Measurements from ENCODE around the gene NTRK3. TPM values are rescaled to one million over a fixed set of nuclear protein-coding genes. Genes with fewer than 3 reads are reported as not detected.

NTRK3 gene
- total RNA-seq, 1 donor from 2014 or later, result 3.2 TPM

DNA sequence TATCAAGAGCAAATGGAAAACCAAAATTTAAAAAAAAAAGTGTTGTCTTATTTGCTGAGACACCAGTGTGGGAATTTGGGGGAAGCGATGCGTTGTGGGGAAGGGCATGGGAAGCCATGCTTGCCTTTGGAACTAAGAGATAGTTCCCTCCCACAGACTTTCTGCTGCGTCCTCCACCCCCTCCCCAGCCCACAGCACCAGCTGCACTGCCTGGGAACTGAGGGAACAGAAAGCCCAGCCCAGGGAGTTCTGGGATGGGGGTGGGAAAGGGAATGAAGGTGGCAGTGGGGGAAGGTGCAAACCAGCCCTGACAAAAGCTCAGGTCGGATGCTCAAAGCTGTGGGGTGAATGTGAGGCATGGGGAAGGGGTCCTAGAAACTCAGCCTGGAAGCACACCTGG, 8.1 kb upstream of the NTRK3 start:
- intact Hi-C loops (cut with DNase I), result no loop called here
- no peak for DNase-seq
- no peak for ATAC-seq (ENCODE audit: poor library complexity)

DNA sequence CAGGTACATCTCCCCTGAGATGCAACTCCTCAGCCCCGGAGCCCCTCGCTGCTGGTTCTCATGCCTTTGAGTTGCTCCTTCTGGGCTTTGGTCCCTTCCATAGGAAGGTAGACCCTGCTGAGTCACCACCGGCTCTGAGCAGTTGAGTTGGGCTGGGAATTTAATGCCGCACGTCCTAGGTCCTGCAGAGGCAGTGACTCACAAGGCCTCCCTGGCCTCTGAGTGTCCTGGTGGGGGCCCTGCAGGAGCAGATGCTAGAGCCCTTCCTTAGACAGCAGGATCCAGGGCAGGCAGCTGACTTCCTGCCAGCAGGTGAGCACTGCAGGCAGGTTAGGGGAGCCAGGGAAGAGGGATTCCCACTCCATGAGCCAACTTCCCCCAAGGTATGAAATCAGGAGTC, 5.5 kb upstream of the NTRK3 start:
- intact Hi-C loops (cut with DNase I), result no loop called here
- DNase-seq (no peak), ATAC-seq (ENCODE audit: poor library complexity) (no peak)

DNA sequence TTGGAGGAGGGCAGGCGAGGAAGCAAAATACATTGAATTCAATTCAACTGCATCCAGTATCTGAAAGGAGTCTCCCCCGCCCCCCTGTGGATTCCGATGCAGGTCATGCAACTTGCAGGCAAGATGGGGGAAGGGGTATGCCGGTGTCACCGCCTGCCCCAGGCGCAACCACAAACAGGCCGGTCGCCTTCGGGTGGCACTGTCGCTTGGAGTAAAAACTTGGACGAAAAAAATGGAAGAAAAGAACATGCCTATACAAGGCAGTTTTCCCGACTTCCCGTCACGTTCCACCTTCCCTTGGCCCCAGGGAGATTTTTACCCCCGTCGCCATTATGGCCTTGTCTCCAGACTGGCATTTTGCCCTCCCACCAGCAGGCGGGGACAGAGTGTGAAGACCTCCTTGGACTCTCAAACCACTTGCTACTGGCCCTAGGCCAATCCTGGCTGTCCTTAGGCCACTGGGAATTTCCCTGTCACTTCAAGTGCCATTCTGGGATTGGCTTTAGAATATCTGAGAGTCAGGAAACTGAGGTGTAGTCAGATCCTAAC, 1.6 kb upstream of the NTRK3 start:
- DNase-seq (no peak), ATAC-seq (ENCODE audit: poor library complexity) (peak; percentile 63)
- intact Hi-C loops (cut with DNase I), result no loop called here

DNA sequence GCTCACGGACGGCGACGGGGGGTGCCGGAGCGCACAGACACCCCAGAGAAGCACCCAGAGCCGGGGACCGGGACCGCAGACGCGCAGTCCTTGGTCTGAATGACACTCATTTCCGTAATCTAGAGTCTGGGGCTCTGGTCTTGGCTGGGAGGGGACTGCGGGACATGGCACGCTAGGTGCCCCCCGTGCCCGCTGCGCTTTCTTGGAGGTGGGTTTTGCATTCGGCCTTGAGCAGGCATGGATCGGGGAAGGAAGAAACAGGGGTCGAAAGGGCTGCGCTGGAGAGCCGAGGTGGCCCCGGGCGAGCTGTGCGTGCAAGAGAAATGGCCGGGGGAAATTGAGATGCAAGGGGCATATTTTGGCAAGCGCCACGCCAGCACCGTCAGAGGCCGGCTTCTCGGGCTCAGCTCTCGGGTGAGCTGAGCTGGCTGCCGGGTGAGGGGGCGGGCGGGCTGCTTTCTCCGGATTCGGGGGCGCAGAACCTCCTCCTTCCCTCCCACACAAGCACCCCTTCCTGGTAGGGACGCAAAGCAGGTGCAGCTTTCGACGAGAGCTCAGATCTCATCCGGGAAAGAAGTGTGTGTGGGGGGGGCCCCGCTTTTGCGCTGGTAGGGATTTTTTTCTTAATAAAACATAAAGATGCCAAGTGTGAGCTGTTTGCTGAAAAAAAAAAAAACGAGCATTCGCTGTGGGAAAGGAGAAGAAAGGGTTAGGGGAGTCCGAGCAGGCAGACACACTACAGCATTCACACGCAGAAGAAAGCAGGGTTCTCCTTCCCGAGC, 963 bp upstream of the NTRK3 start:
- no peak for DNase-seq
- intact Hi-C loops (cut with DNase I), result no loop called here
- peak; percentile 45 for ATAC-seq (ENCODE audit: poor library complexity)

DNA sequence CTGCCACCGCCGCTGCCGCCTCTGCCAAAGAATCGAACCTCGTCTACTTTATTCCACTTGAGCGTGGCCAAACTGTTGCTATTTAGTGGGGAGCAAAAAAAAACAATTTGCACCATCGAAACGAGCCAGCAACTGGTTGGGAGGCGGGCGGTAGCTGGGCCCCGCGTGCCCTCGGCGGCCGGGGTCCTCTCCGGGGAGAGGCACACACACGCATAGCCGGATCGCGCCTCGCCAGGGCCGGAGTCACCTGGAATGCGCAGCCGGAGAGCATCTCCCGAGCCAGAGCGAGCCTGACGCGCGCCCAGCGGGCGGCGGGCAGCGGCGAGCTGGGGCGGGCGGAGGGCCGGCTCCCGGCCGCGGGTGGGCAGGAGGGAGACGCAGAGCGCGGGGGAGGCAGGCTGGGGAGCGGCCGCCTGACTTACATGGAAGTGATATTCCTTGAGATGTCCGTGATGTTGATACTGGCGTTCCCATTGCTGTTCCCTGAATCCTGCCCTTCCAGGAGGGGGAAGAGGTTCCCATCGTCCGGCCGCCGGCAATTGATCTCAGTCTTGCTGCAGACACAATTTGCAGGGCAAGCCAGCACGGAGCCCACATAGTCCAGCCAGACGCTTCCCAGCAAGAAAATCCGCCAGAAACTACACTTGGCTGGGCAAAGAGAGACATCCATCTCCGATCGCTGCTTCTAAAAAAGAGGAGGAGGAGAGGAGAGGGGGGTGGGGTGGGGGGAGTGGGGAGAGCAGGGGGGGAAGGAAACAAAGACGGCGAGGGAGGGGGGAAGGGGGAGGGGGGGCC, 858 bp downstream of the NTRK3 start:
- intact Hi-C loops (cut with DNase I), result no loop called here
- peak; percentile 64 for ATAC-seq (ENCODE audit: poor library complexity)
- DNase-seq, result no peak

DNA sequence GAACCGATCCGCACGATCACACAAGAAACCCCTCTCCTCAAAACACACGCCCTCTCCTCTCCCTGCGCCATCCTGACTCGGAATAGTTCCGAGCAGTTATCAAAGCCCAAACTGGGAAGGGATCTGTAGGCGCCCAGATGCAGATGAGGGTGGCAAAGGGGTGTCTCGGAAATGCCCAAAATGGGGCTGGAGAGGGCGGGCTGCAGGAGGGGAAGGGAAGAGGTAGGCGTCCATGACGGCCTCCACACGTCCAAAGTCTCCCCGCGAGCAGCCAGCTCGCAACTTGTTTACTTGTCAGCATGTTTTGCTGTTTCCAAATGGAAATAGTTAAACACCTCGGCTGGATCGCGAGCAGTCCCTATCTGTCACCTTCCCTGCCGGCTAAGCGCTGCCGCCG, 1.5 kb downstream of the NTRK3 start:
- DNase-seq (no peak), ATAC-seq (ENCODE audit: poor library complexity) (no peak)
- intact Hi-C loops (cut with DNase I), result no loop called here

DNA sequence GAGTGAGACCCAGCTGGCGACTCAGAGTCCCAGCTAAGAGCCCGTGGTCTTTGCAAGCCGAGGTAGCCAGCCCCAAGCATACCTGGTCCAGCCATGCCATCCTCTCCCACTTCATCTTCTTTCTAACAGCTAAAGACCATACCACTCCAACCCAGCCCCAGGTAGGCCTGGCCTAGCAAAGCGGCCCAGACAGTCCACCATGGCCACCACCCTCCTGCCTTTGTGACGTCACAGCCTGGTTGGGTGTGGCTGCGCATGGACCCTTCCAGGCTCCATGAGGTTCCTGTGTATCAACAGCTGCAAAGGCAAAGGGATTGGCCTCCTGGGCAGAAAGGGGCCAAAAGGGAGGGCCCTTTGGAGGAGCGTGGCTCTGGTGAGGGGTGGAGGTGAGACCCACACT, 4.1 kb downstream of the NTRK3 start:
- intact Hi-C loops (cut with DNase I), result no loop called here
- no peak for DNase-seq

DNA sequence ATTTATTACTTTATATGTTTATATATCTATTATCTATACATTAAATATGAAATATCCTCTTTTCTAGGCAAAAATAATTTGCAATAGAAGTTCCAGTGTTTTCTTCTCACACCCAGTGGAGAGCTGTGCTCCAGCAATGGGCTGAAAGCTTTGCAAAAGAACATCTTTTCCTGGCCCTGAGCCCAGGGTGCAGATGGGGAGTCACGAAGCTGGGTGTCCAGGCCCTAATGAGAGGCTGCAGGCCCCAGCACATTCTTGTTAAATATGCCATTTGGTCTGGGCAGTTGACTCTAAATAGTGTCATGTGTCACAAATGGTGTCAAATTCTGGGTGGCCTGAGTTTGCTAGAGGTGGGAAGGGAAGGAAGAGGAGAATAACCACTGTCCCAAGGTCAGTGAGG, 5.7 kb downstream of the NTRK3 start:
- intact Hi-C loops (cut with DNase I), result no loop called here

More for the DNA sequence above, 4.1 kb downstream of the NTRK3 start:
- ATAC-seq (ENCODE audit: poor library complexity), result no peak

DNA sequence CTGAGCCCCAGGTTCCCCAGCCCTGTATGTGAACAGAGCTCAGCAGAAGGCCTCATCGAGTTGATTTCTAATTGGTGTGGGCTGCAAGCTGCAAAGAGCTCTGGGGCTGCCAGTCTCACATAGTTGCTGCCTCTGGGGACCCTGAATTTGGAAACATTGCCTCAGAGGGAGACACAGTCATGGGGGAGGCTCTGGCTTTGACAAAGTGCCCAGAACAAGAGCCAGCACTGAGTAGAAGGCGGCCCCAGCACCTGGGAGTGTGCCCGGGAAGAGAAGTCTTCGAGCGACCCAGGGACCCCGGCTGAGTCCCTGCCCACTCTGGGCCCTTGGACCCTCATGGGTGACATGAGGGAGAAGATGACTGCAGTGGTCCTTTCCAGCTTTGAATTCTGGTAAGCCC, 7.3 kb downstream of the NTRK3 start:
- no peak for DNase-seq
- ATAC-seq (ENCODE audit: poor library complexity), result no peak
- intact Hi-C loops (cut with DNase I), result loop anchor here (10.0 kb wide), 3 partner anchors 574 to 1624 kb away; no protein-coding TSS in a partner anchor

More for the DNA sequence above, 5.7 kb downstream of the NTRK3 start:
- ATAC-seq (ENCODE audit: poor library complexity) (no peak), DNase-seq (no peak)

DNA sequence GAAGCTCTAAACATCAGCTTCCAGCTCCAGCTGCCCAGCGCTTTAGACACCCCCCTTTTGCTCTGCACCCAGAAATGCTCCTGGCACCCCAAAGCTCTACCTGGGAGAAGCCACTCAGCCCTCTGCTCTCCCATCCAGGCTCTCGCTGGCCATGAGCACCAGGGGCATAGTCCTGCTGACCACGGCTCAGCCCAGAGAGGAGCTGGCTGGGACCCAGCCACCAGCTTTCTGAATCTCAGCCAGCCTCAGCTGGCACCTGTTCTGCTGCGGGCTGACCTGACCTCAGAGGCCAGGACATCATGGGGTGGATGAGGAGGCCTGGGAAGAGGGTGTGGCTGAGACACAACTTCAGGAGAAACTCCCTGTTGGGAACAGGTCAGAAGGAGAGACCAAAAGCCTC, 8.6 kb downstream of the NTRK3 start:
- intact Hi-C loops (cut with DNase I), result loop anchor here (10.0 kb wide), 3 partner anchors 573 to 1623 kb away; no protein-coding TSS in a partner anchor
- DNase-seq (peak; percentile 62), ATAC-seq (ENCODE audit: poor library complexity) (peak; percentile 83)

DNA sequence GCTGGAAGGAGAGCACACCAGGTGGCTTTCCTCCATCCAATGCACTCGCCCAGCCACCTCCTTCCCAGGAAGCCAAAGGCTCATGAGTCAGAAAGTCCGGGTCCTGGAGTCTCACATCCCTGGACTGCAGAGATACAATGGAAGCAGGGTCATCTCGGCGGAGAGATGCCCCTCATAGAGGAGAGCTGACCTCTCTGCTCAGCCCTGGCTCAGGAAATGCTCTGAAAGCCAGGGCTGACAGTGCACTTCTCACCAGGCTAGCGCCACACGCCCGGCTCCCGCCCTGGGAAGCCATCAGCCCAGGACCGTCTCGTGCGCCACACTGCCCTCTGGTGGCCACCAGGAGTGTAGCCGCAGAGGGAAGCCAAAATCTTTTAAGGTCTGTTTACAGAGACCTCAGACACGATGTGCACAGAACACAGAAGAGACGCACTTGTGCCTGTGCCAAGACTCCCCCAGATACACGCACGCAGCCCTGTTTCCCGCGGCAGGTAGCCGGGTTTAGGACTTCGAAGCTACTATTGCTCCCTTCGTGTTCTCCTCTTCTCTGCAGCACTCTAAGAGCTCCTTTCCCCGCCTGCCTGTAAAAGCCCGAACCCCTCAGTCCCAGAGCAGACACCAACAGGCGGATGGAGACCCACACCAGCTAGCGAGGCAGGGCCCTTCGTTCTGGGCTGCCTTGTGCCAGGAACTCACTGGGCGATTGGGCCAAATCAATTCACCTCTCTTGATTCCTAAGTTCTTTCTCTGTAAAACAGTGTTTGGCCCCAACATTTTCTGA, 9.7 kb downstream of the NTRK3 start:
- ATAC-seq (ENCODE audit: poor library complexity) (peak; percentile 89), DNase-seq (peak; percentile 86)
- intact Hi-C loops (cut with DNase I), result loop anchor here (10.0 kb wide), 3 partner anchors 572 to 1622 kb away; no protein-coding TSS in a partner anchor

DNA sequence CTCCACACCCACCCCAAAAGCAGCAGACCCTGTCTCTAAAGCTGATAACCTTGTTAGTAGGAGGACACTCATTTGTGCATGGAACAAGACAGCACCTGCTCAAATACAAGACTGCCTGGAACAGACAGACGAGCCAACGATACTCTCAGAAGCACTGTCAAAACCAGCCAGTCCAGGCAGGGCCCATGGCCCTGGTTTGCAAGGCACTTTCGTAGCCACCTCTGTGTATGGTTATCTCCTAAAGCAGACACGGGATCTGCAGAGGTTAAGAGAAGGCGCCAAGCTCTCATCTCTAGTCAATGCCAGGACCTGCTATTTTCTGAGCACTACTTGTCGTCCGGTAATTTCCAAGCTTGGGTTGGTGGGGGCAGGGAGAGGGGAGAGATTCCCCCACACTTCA, 10.5 kb downstream of the NTRK3 start:
- intact Hi-C loops (cut with DNase I), result loop anchor here (10.0 kb wide), 3 partner anchors 571 to 1621 kb away; no protein-coding TSS in a partner anchor
- ATAC-seq (ENCODE audit: poor library complexity) (no peak), DNase-seq (no peak)

DNA sequence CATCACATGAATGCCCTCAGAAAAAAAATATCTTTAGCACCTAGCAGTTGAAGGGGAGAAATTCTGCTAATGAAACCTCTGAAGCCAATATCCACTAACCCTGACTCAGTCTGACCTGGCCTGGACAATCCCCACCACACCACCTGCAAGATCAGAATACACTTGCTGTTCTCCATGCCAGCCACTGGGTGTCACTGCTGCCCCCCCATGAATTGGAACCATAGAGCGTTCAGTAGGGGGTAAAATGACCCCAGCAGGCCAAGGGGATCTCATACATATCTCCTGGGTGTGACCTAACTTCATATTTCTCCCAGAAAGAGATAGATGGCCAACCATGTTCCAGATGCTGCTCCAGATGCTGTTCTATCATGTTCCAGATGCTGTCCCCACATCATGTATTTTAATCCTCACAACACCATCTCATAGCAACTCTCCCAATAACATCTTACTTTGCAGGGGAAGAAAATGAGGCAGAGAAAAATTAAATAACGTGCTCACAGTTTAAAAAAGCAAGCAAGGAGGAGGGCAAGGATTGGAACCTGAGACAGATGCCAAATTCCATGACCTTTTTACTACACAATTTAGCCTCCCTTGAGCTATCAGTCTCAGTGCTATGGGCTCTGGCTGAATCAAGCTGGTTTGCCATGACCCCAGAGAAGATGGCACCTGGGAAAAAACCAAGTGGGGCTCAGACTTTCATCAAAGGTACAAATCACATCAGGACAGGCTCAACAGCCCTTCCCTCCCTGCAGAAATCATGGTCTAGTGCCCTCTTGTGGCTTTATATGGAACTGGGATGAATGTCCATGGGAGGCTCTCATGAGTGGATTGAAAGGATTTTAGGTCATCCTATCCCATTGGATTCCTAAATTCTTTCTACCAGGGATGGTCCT, 12.4 kb downstream of the NTRK3 start:
- DNase-seq, result no peak
- intact Hi-C loops (cut with DNase I), result loop anchor here (10.0 kb wide), 3 partner anchors 569 to 1619 kb away; no protein-coding TSS in a partner anchor
- no peak for ATAC-seq (ENCODE audit: poor library complexity)

DNA sequence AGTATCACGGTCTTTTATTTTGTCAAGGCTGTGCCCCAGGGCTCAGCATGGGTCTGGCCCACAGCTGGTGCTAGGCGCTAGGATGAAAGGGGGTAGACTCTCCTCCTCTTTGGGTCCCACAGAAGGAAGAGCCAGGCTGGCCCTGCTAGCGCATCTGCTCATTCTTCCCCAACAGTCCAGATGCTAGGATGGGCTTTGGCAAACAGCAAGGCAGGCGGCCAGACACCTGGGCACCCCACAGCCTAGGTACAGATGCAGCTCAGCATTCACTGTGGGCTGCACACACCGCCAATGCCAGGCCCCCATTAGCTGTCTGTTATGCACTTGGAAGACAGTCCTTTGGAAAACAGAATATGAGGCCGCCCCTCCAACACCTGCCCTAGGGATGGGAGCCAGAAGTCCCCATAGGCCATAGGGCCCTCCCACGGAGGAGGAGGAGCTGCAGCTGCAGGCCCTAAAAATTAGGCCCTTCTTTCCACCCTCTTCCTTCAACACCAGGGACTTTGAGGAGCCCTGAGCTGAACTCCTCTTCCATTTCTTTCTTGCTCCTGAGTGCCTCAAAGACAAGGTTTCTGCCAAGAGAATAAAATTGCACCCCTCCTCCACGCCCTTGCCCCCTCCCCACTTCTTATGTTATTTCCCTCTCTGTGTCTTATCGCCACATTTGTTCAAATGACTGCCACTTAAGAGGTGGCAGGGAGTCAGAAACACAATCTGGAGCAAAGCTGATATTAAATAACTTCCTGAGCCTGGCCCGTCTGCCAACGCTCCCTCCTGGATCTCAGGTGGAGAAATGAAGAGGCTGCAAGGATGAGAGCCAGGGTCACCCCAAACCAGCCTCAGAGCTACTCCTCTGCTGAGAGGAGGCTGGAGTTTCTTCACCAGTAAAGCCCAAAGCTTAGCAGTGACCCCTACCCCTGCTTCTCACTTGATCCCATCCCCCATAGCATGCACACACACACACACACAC, 13.7 kb downstream of the NTRK3 start:
- ATAC-seq (ENCODE audit: poor library complexity) (no peak), DNase-seq (no peak)
- intact Hi-C loops (cut with DNase I), result loop anchor here (10.0 kb wide), 3 partner anchors 568 to 1618 kb away; no protein-coding TSS in a partner anchor

DNA sequence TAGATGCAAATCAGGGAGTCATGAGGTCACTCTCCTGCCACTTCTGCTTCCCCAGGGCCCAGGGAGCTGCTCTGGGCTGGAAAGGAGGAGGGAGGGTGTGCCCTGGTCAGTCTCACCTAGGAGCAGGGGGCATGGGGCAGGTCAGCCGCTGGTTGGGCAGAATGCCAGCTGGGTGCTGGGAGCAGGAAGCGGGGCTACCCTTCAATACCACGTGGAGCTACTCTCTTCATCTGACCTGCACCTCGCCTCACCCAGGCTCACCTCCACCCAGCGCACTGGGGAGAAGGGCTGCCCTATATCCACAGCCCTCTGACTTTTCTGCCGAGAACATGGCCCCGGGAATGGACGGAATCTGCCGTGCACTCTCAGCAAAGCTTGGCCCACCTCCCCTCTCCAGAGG, 15.1 kb downstream of the NTRK3 start:
- intact Hi-C loops (cut with DNase I), result loop anchor here (10.0 kb wide), 3 partner anchors 567 to 1617 kb away; no protein-coding TSS in a partner anchor
- no peak for ATAC-seq (ENCODE audit: poor library complexity)
- DNase-seq, result no peak

DNA sequence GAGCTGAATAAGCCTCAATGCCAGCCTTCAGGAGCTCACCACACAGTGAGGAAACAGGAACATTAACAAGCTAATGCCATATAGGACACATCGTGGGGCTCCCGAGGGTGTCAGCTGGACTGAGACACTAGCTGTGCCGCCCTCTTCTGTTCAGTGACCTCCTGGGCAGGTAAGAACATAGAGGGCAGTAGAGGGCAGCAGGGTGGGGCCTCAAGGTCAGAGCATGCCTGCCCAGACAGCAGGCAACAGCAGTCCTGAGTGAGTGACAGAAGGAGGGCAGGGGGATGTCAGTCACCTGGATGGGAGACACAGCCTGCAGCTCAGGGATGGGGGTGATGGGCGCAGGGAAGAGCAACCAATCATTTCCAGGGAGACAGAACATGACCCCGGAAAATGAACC, 15.5 kb downstream of the NTRK3 start:
- no peak for ATAC-seq (ENCODE audit: poor library complexity)
- DNase-seq, result no peak
- intact Hi-C loops (cut with DNase I), result loop anchor here (10.0 kb wide), 3 partner anchors 566 to 1616 kb away; no protein-coding TSS in a partner anchor
